AG09309 (cell line): ENCODE measurements around the gene MYBBP1A.
"Not testable (repeated sequence)": the region's sequence is repeated elsewhere in the genome, so short reads cannot be mapped to it uniquely, and the experiment has no call there.

Experiments
- DNase-seq: peaks from one replicate; pipeline ENCODE4 v3.0.0-alpha.2; 2010; ENCODE audit warnings: low read depth
- H3K4me3 ChIP-seq: 2 replicates; pipeline ENCODE4 v1.5.1; 2011; ENCODE audit warnings: mild to moderate bottlenecking, low read depth, low read length, moderate library complexity; ENCODE audit not compliant: control insufficient read depth
- CTCF ChIP-seq: IDR thresholded peaks from 2 replicates; pipeline ENCODE4 v1.5.1; 2011; ENCODE audit warnings: mild to moderate bottlenecking, low read depth, low read length, inconsistent platforms; ENCODE audit not compliant: insufficient read depth, control insufficient read depth; ENCODE audit errors: missing control alignments

The MYBBP1A gene

GRCh38 chr17:4594406-4594805 lies 39.2 kb upstream of the MYBBP1A start:
- DNase-seq = no peak
- TF ChIP-seq CTCF = no peak
- H3K4me3 ChIP-seq = no peak overlapping the region

- no peak for TF ChIP-seq CTCF
- no peak overlapping the region for H3K4me3 ChIP-seq
- no peak for DNase-seq
Measured at GRCh38 chr17:4593021-4593421, 37.8 kb upstream of the MYBBP1A start.

GRCh38 chr17:4592240-4593005 lies 37.2 kb upstream of the MYBBP1A start:
- no peak for TF ChIP-seq CTCF
- no peak overlapping the region for H3K4me3 ChIP-seq
- DNase-seq = no peak

GRCh38 chr17:4591529-4591928 lies 36.3 kb upstream of the MYBBP1A start:
- DNase-seq = no peak
- H3K4me3 ChIP-seq = no peak overlapping the region
- TF ChIP-seq CTCF = no peak

- H3K4me3 ChIP-seq = no peak overlapping the region
- DNase-seq = no peak
- no peak for TF ChIP-seq CTCF
Measured at GRCh38 chr17:4590981-4591453, 35.8 kb upstream of the MYBBP1A start.

GRCh38 chr17:4590042-4590441 lies 34.9 kb upstream of the MYBBP1A start:
- DNase-seq, H3K4me3 ChIP-seq: not testable (repeated sequence)

- no peak for TF ChIP-seq CTCF
- no peak for DNase-seq
Measured at GRCh38 chr17:4588898-4589625, 33.9 kb upstream of the MYBBP1A start.

More at GRCh38 chr17:4588898-4589625, 33.9 kb upstream of the MYBBP1A start:
- no peak overlapping the region for H3K4me3 ChIP-seq
